Activated CD8-positive, alpha-beta memory T cell treated with anti-CD3 and anti-CD28 coated beads, Interleukin-2, amount 50 U/mL, for 1 hour (primary cell): ENCODE results near the gene OR9A2.
"Not testable (repeated sequence)": the region's sequence is repeated elsewhere in the genome, so short reads cannot be mapped to it uniquely, and the experiment has no call there.

Source experiments
- DNase-seq: peaks from one replicate; pipeline ENCODE4 v3.0.0-alpha.2; 2020; ENCODE audit errors: extremely low read depth

The OR9A2 gene

GRCh38 chr7:143018931-143019330 lies 8.0 kb downstream of the OR9A2 start:
- DNase-seq = no peak

- DNase-seq = no peak
Observed at GRCh38 chr7:143016996-143017395, 9.9 kb downstream of the OR9A2 start.

- DNase-seq = no peak
Observed at GRCh38 chr7:143015926-143016490, 10.9 kb downstream of the OR9A2 start.

- no peak for DNase-seq
Observed at GRCh38 chr7:143015084-143015483, 11.8 kb downstream of the OR9A2 start.

- DNase-seq = no peak
Observed at GRCh38 chr7:143013893-143014292, 13.0 kb downstream of the OR9A2 start.

GRCh38 chr7:143013473-143013872 lies 13.5 kb downstream of the OR9A2 start:
- no peak for DNase-seq

GRCh38 chr7:143012409-143012808 lies 14.5 kb downstream of the OR9A2 start:
- no peak for DNase-seq

GRCh38 chr7:143012001-143012400 lies 14.9 kb downstream of the OR9A2 start:
- no peak for DNase-seq

- DNase-seq = peak; percentile 36
Observed at GRCh38 chr7:143008007-143008901, 18.7 kb downstream of the OR9A2 start.

GRCh38 chr7:143005632-143006260 lies 21.2 kb downstream of the OR9A2 start:
- no peak for DNase-seq

GRCh38 chr7:143003393-143004051 lies 23.4 kb downstream of the OR9A2 start:
- peak; percentile 11 for DNase-seq

GRCh38 chr7:143002898-143003297 lies 24.0 kb downstream of the OR9A2 start:
- no peak for DNase-seq

- no peak for DNase-seq
Observed at GRCh38 chr7:143002106-143002505, 24.8 kb downstream of the OR9A2 start.

GRCh38 chr7:143000648-143001047 lies 26.3 kb downstream of the OR9A2 start:
- no peak for DNase-seq

GRCh38 chr7:142999793-143000192 lies 27.1 kb downstream of the OR9A2 start:
- DNase-seq = no peak

- no peak for DNase-seq
Observed at GRCh38 chr7:142998966-142999365, 28.0 kb downstream of the OR9A2 start.

- no peak for DNase-seq
Observed at GRCh38 chr7:142997456-142997989, 29.4 kb downstream of the OR9A2 start.

- no peak for DNase-seq
Observed at GRCh38 chr7:142992427-142992826, 34.5 kb downstream of the OR9A2 start.

- no peak for DNase-seq
Observed at GRCh38 chr7:142984297-142984696, 42.6 kb downstream of the OR9A2 start.

GRCh38 chr7:142983825-142984224 lies 43.1 kb downstream of the OR9A2 start:
- DNase-seq = no peak

GRCh38 chr7:142978402-142978801 lies 48.5 kb downstream of the OR9A2 start:
- not testable (repeated sequence) for DNase-seq
